HepG2 (cell line): Measurements from ENCODE around the gene MMP24OS. TPM values are rescaled to one million over a fixed set of nuclear protein-coding genes. Genes with fewer than 3 reads are reported as not detected.
"Not testable (repeated sequence)": the region's sequence is repeated elsewhere in the genome, so short reads cannot be mapped to it uniquely, and the experiment has no call there.

Experiments used
- DMAP1 ChIP-seq: IDR thresholded peaks from 2 replicates; pipeline ENCODE4 v1.6.1; 2016
- HMGXB4 ChIP-seq, 2 experiments: sonication (generic) in 1 of 2; formaldehyde crosslinking in 1 of 2; IDR thresholded peaks; 2 replicates each; pipeline versions ENCODE4 v1.4.0 to v1.6.1; 2018 to 2020; ENCODE audit warnings: missing genetic modification reagents in 2 of 2, borderline replicate concordance in 1 of 2, low read depth in 1 of 2, mild to moderate bottlenecking in 1 of 2, missing biosample characterization in 1 of 2
- JUN ChIP-seq: sonication (generic); formaldehyde crosslinking; IDR thresholded peaks from 2 replicates; pipeline ENCODE4 v1.4.0; 2020; ENCODE audit warnings: mild to moderate bottlenecking, missing genetic modification reagents
- MEF2D ChIP-seq: sonication (generic); formaldehyde crosslinking; IDR thresholded peaks from 2 replicates; pipeline ENCODE4 v1.5.1; 2020; ENCODE audit warnings: mild to moderate bottlenecking, missing genetic modification reagents
- NR2F6 ChIP-seq, 2 experiments: IDR thresholded peaks; 2 replicates each; pipeline ENCODE4 v1.6.1; 2016; ENCODE audit warnings: antibody characterized with exemption in 1 of 2, mild to moderate bottlenecking in 1 of 2
- PAXIP1 ChIP-seq: sonication (generic); formaldehyde crosslinking; conservative IDR thresholded peaks from 2 replicates; pipeline ENCODE4 v1.4.0; 2020; ENCODE audit warnings: mild to moderate bottlenecking, missing genetic modification reagents, moderate library complexity
- PBX2 ChIP-seq: IDR thresholded peaks from 2 replicates; pipeline ENCODE4 v1.6.1; 2016; ENCODE audit warnings: control low read depth
- PHF5A ChIP-seq: IDR thresholded peaks from one replicate; pipeline ENCODE4 v1.6.1; 2018; ENCODE audit warnings: low read depth, missing genetic modification reagents; ENCODE audit not compliant: unreplicated experiment
- POGK ChIP-seq: sonication (generic); formaldehyde crosslinking; conservative IDR thresholded peaks from 2 replicates; pipeline ENCODE4 v1.8.0; 2022; ENCODE audit warnings: mild to moderate bottlenecking, moderate library complexity, missing genetic modification reagents
- POLR2AphosphoS5 ChIP-seq: IDR thresholded peaks from 2 replicates; pipeline ENCODE4 v1.6.1; 2012; ENCODE audit warnings: low read depth, low read length
- RXRB ChIP-seq: IDR thresholded peaks from 2 replicates; pipeline ENCODE4 v1.6.1; 2016; ENCODE audit warnings: borderline replicate concordance, missing genetic modification reagents, missing compliant biosample characterization
- SSRP1 ChIP-seq: IDR thresholded peaks from 2 replicates; pipeline ENCODE4 v1.6.1; 2016; ENCODE audit warnings: control low read depth
- ZSCAN25 ChIP-seq: sonication (generic); formaldehyde crosslinking; IDR thresholded peaks from 2 replicates; pipeline ENCODE4 v1.8.0; 2022; ENCODE audit warnings: mild to moderate bottlenecking, missing genetic modification reagents
- polyA plus RNA-seq, 8 experiments: library from polyadenylated mRNA; depleted of rRNA in 3 of 8; stranded (reverse) in 7 of 8; unstranded in 1 of 8; fragments of >200 nt; fragmentation: Illumina TruSeq in 4 of 8; extraction: Trizol in 4 of 8; gene quantifications; 2 replicates each; pipeline versions ENCODE4 v1.2.1 to v1.2.3, GENCODE V29; 2011 to 2016; ENCODE audit warnings: low read depth in 4 of 8, missing spikeins in 1 of 8, mixed read lengths in 1 of 8; ENCODE audit not compliant: insufficient read depth in 1 of 8
- total RNA-seq, 5 experiments: library from RNA; depleted of rRNA; stranded (reverse); fragments of >200 nt; fragmentation: Illumina TruSeq; extraction: Trizol; gene quantifications; 2 replicates each; pipeline ENCODE4 v1.2.3, GENCODE V29; 2016; ENCODE audit warnings: low read depth in 1 of 5
- TF ChIP-seq, protein P1 (sequence below): sonication (generic); formaldehyde crosslinking; conservative IDR thresholded peaks from 2 replicates; pipeline ENCODE4 v1.8.1; 2023; ENCODE audit warnings: missing genetic modification reagents
- TF ChIP-seq, protein P2 (sequence below): IDR thresholded peaks from 2 replicates; pipeline ENCODE4 v1.6.1; 2016; ENCODE audit warnings: low read depth, control low read depth

Gene MMP24OS
- total and polyA plus RNA-seq, 2 of the 13 experiments (the other 11 are each of a cell fraction or from before 2014, with no cell fraction given) = 6.0 to 8.5 TPM

- TF ChIP-seq POLR2AphosphoS5 (0 out of 2 replicates have a peak, but pooled peaks have one; percentile 24), ZSCAN25 (CRISPR knock-in tag) (0 out of 2 replicates have a peak, but pooled peaks have one; percentile 50), DMAP1 (CRISPR knock-in tag) (peak; percentile 64; the same call in 1 of the 2 replicates), JUN (CRISPR knock-in tag) (0 out of 2 replicates have a peak, but pooled peaks have one; percentile 32), PAXIP1 (CRISPR knock-in tag) (peak; percentile 55), PBX2 (CRISPR knock-in tag) (0 out of 2 replicates have a peak, but pooled peaks have one; percentile 37), RXRB (peak; percentile 23; the same call in 1 of the 2 replicates), HMGXB4 (CRISPR knock-in tag; IDR thresholded peaks at IDR 0.05; ENCODE audit: borderline replicate concordance in 1 of 2, low read depth in 1 of 2) (peak in 1 of 2 experiments; percentile 23; a peak in 1 of 4 replicates), NR2F6 (CRISPR knock-in tag; IDR thresholded peaks at IDR 0.05) (0 out of 2 replicates have a peak, but pooled peaks have one; percentile 12), SSRP1 (CRISPR knock-in tag) (peak; percentile 86; the same call in 1 of the 2 replicates), POGK (CRISPR knock-in tag) (peak; percentile 22; the same call in 1 of the 2 replicates), PHF5A (peak; percentile 9), MEF2D (CRISPR knock-in tag) (0 out of 2 replicates have a peak, but pooled peaks have one; percentile 4)
- TF ChIP-seq NR2F6 (IDR thresholded peaks at IDR 0.05) = not testable (repeated sequence)
- TF ChIP-seq, protein P1, sequence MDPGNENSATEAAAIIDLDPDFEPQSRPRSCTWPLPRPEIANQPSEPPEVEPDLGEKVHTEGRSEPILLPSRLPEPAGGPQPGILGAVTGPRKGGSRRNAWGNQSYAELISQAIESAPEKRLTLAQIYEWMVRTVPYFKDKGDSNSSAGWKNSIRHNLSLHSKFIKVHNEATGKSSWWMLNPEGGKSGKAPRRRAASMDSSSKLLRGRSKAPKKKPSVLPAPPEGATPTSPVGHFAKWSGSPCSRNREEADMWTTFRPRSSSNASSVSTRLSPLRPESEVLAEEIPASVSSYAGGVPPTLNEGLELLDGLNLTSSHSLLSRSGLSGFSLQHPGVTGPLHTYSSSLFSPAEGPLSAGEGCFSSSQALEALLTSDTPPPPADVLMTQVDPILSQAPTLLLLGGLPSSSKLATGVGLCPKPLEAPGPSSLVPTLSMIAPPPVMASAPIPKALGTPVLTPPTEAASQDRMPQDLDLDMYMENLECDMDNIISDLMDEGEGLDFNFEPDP (CRISPR knock-in tag) = 0 out of 2 replicates have a peak, but pooled peaks have one; percentile 71
- TF ChIP-seq, protein P2, sequence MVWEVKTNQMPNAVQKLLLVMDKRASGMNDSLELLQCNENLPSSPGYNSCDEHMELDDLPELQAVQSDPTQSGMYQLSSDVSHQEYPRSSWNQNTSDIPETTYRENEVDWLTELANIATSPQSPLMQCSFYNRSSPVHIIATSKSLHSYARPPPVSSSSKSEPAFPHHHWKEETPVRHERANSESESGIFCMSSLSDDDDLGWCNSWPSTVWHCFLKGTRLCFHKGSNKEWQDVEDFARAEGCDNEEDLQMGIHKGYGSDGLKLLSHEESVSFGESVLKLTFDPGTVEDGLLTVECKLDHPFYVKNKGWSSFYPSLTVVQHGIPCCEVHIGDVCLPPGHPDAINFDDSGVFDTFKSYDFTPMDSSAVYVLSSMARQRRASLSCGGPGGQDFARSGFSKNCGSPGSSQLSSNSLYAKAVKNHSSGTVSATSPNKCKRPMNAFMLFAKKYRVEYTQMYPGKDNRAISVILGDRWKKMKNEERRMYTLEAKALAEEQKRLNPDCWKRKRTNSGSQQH = peak; percentile 50; the same call in 1 of the 2 replicates
These were observed 15.0 kb downstream of the MMP24OS start (continued) for GRCh38 chr20:35262731-35263531.
